H9 (cell line): ENCODE results near the gene AMOTL1. TPM values are rescaled to one million over a fixed set of nuclear protein-coding genes. Genes with fewer than 3 reads are reported as not detected.

Experiments
- DNase-seq: peaks from one replicate; pipeline ENCODE4 v3.0.0-alpha.2; 2017
- H2AFZ ChIP-seq: one replicate; pipeline ENCODE4 v1.6.1; 2013; ENCODE audit warnings: mild to moderate bottlenecking, low read length, control low read depth, moderate library complexity
- H2AK5ac ChIP-seq: 2 replicates; pipeline ENCODE4 v1.6.1; 2013; ENCODE audit warnings: low read length, control low read depth, mixed read lengths; ENCODE audit not compliant: insufficient read length
- H2BK120ac ChIP-seq: one replicate; pipeline ENCODE4 v1.6.1; 2013; ENCODE audit warnings: low read depth, mild to moderate bottlenecking, low read length, control low read depth, inconsistent platforms; ENCODE audit not compliant: poor library complexity, severe bottlenecking
- H2BK12ac ChIP-seq: 2 replicates; pipeline ENCODE4 v1.6.1; 2013; ENCODE audit warnings: low read length, control low read depth, mixed read lengths, low read depth; ENCODE audit not compliant: insufficient read length
- H2BK15ac ChIP-seq: 2 replicates; pipeline ENCODE4 v1.6.1; 2013; ENCODE audit warnings: low read depth, low read length, control low read depth
- H2BK20ac ChIP-seq: one replicate; pipeline ENCODE4 v1.6.1; 2013; ENCODE audit warnings: low read depth, mild to moderate bottlenecking, low read length, control low read depth, inconsistent platforms; ENCODE audit not compliant: poor library complexity, severe bottlenecking
- H2BK5ac ChIP-seq: 2 replicates; pipeline ENCODE4 v1.6.1; 2013; ENCODE audit warnings: low read length, control low read depth, mixed read lengths; ENCODE audit not compliant: insufficient read length
- H3K14ac ChIP-seq: 2 replicates; pipeline ENCODE4 v1.6.1; 2013; ENCODE audit warnings: low read length, control low read depth; ENCODE audit not compliant: insufficient read depth
- H3K18ac ChIP-seq: 2 replicates; pipeline ENCODE4 v1.6.1; 2013; ENCODE audit warnings: low read depth, mild to moderate bottlenecking, mixed read lengths, low read length, control low read depth; ENCODE audit not compliant: insufficient read length
- H3K23ac ChIP-seq: 2 replicates; pipeline ENCODE4 v1.6.1; 2013; ENCODE audit warnings: low read length, control low read depth, mixed read lengths, low read depth; ENCODE audit not compliant: insufficient read length
- H3K23me2 ChIP-seq: 2 replicates; pipeline ENCODE4 v1.6.1; 2013; ENCODE audit warnings: low read depth, mild to moderate bottlenecking, mixed read lengths, low read length, control low read depth; ENCODE audit not compliant: insufficient read length, poor library complexity, severe bottlenecking
- H3K27ac ChIP-seq: 2 replicates; pipeline ENCODE4 v1.5.1; 2013; ENCODE audit warnings: low read length, control low read depth, mixed read lengths, low read depth; ENCODE audit not compliant: insufficient read length
- H3K27me3 ChIP-seq: 2 replicates; pipeline ENCODE4 v1.6.1; 2013; ENCODE audit warnings: low read length, control low read depth, inconsistent platforms; ENCODE audit not compliant: insufficient read depth
- H3K4ac ChIP-seq: 2 replicates; pipeline ENCODE4 v1.6.1; 2013; ENCODE audit warnings: low read depth, mild to moderate bottlenecking, control low read depth, inconsistent platforms, low read length, moderate library complexity
- H3K4me1 ChIP-seq: 2 replicates; pipeline ENCODE4 v1.6.1; 2013; ENCODE audit warnings: low read length, control low read depth, inconsistent platforms; ENCODE audit not compliant: insufficient read depth
- H3K4me2 ChIP-seq: 2 replicates; pipeline ENCODE4 v1.6.1; 2013; ENCODE audit warnings: low read length, control low read depth, mixed read lengths; ENCODE audit not compliant: insufficient read length, insufficient read depth
- H3K56ac ChIP-seq: 2 replicates; pipeline ENCODE4 v1.6.1; 2013; ENCODE audit warnings: low read depth, mild to moderate bottlenecking, mixed read lengths, low read length, control low read depth; ENCODE audit not compliant: insufficient read length
- H3K79me1 ChIP-seq: 2 replicates; pipeline ENCODE4 v1.6.1; 2013; ENCODE audit warnings: low read depth, mild to moderate bottlenecking, moderate library complexity, low read length, control low read depth, inconsistent platforms; ENCODE audit not compliant: insufficient read depth, poor library complexity, severe bottlenecking
- H3K79me2 ChIP-seq: 2 replicates; pipeline ENCODE4 v1.6.1; 2013; ENCODE audit warnings: low read length, control low read depth, inconsistent platforms; ENCODE audit not compliant: insufficient read depth
- H3K9ac ChIP-seq: 2 replicates; pipeline ENCODE4 v1.6.1; 2013; ENCODE audit warnings: low read length, control low read depth, mixed read lengths; ENCODE audit not compliant: insufficient read length; ENCODE audit errors: extremely low read depth
- H3K9me3 ChIP-seq: one replicate; pipeline ENCODE4 v1.6.1; 2013; ENCODE audit warnings: low read depth, low read length, inconsistent platforms; ENCODE audit not compliant: control insufficient read depth
- H3T11ph ChIP-seq: one replicate; pipeline ENCODE4 v1.6.1; 2013; ENCODE audit warnings: mild to moderate bottlenecking, low read length, control low read depth, inconsistent platforms
- H4K20me1 ChIP-seq: one replicate; pipeline ENCODE4 v1.6.1; 2013; ENCODE audit not compliant: control insufficient read depth, insufficient read length, insufficient read depth
- H4K5ac ChIP-seq: 2 replicates; pipeline ENCODE4 v1.6.1; 2013; ENCODE audit warnings: low read depth, mild to moderate bottlenecking, mixed read lengths, low read length, control low read depth; ENCODE audit not compliant: insufficient read length
- H4K8ac ChIP-seq: replicated peaks from 2 replicates; pipeline ENCODE4 v1.6.1; 2013; ENCODE audit warnings: low read length, control low read depth, mixed read lengths, low read depth; ENCODE audit not compliant: insufficient read length
- H4K91ac ChIP-seq: 2 replicates; pipeline ENCODE4 v1.6.1; 2013; ENCODE audit warnings: low read depth, mild to moderate bottlenecking, moderate library complexity, mixed read lengths, low read length, control low read depth; ENCODE audit not compliant: insufficient read length
- H3K27ac Mint-ChIP-seq, 3 experiments: 2 replicates in 2 of 3; 3 replicates in 1 of 3; pipeline ENCODE4 v1.8.0; 2020 to 2021; ENCODE audit warnings: mixed read lengths in 3 of 3, mild to moderate bottlenecking in 1 of 3, moderate library complexity in 1 of 3
- H3K27me3 Mint-ChIP-seq: 2 replicates; pipeline ENCODE4 v1.8.0; 2021; ENCODE audit warnings: low read depth, mild to moderate bottlenecking, moderate library complexity, mixed read lengths
- H3K36me3 Mint-ChIP-seq, 3 experiments: 2 replicates in 2 of 3; 3 replicates in 1 of 3; pipeline ENCODE4 v1.8.0; 2020 to 2021; ENCODE audit warnings: low read depth in 3 of 3, mixed read lengths in 3 of 3; ENCODE audit not compliant: insufficient read depth in 1 of 3
- H3K4me1 Mint-ChIP-seq, 2 experiments: 2 replicates each; pipeline ENCODE4 v1.8.0; 2020; ENCODE audit warnings: mixed read lengths in 2 of 2
- H3K4me3 Mint-ChIP-seq, 2 experiments: 2 replicates in 1 of 2; 3 replicates in 1 of 2; pipeline ENCODE4 v1.8.0; 2020 to 2021; ENCODE audit warnings: mild to moderate bottlenecking in 2 of 2, mixed read lengths in 2 of 2, moderate library complexity in 1 of 2
- H3K9me3 Mint-ChIP-seq, 2 experiments: 2 replicates in 1 of 2; 3 replicates in 1 of 2; pipeline ENCODE4 v1.8.0; 2020; ENCODE audit warnings: mild to moderate bottlenecking in 2 of 2, mixed read lengths in 2 of 2, moderate library complexity in 1 of 2
- WGBS: extraction: QIAGEN DNeasy Blood & Tissue Kit; methylation state at CpG from one replicate; pipeline ENCODE4 v1.1.7; 2013; ENCODE audit warnings: missing lambda C conversion rate, low lambda C conversion rate, mixed read lengths; ENCODE audit not compliant: insufficient read length; ENCODE audit errors: extremely low coverage; 5-methylcytosine and 5-hydroxymethylcytosine counted together
- total RNA-seq: library from RNA; stranded (reverse); gene quantifications from 2 replicates; pipeline ENCODE4 v1.2.1, GENCODE V29; 2021
- TF ChIP-seq, protein P1 (sequence below): fragments of 200-600 bp; sonication (generic); conservative IDR thresholded peaks from 3 replicates; pipeline ENCODE4 v1.8.0; 2021; ENCODE audit warnings: antibody characterized with exemption, mild to moderate bottlenecking

Gene AMOTL1
- total RNA-seq, 1 experiment from 2014 or later, result 18.5 TPM

GRCh38 chr11:94793002-94793401 is 24.8 kb downstream of the AMOTL1 start:
- Mint-ChIP-seq H3K27me3 (no peaks in the 10 kb centered on the region), H3K36me3 (peaks cover 0 to 2% (median 0%) of the 10 kb centered on the region in 3 experiments; a peak in 2 of 7 replicates), H3K27ac (no peak overlapping the region; a peak in 2 of 7 replicates), H3K9me3 (no peaks in the 10 kb centered on the region), H3K4me3 (no peak overlapping the region), H3K4me1 (peaks cover 6 to 8% of the 10 kb centered on the region in 2 experiments)
- Histone ChIP-seq H4K91ac (no peak overlapping the region), H2BK120ac (no peak overlapping the region), H3K23ac (no peak overlapping the region), H4K20me1 (peaks cover 2% of the 10 kb centered on the region), H3K14ac (no peak overlapping the region), H2BK20ac (no peak overlapping the region), H2AK5ac (no peak overlapping the region), H3K18ac (no peak overlapping the region), H3K9ac (no peak overlapping the region), H3K79me1 (peaks cover 6% of the 10 kb centered on the region), H3K27ac (no peak overlapping the region), H2BK12ac (no peak overlapping the region), H3K9me3 (no peaks in the 10 kb centered on the region), H3K27me3 (no peaks in the 10 kb centered on the region), H3K4ac (no peak overlapping the region), H2AFZ (no peak overlapping the region), H3K23me2 (no peaks in the 10 kb centered on the region), H4K5ac (no peak overlapping the region), H3K56ac (no peak overlapping the region), H3T11ph (no peak overlapping the region), H3K4me1 (no peaks in the 10 kb centered on the region), H4K8ac (no peak overlapping the region), H3K4me2 (no peak overlapping the region), H3K79me2 (peaks cover 12% of the 10 kb centered on the region; the same call in 1 of the 2 replicates), H2BK5ac (no peak overlapping the region), H2BK15ac (no peak overlapping the region)
- TF ChIP-seq, protein P1, sequence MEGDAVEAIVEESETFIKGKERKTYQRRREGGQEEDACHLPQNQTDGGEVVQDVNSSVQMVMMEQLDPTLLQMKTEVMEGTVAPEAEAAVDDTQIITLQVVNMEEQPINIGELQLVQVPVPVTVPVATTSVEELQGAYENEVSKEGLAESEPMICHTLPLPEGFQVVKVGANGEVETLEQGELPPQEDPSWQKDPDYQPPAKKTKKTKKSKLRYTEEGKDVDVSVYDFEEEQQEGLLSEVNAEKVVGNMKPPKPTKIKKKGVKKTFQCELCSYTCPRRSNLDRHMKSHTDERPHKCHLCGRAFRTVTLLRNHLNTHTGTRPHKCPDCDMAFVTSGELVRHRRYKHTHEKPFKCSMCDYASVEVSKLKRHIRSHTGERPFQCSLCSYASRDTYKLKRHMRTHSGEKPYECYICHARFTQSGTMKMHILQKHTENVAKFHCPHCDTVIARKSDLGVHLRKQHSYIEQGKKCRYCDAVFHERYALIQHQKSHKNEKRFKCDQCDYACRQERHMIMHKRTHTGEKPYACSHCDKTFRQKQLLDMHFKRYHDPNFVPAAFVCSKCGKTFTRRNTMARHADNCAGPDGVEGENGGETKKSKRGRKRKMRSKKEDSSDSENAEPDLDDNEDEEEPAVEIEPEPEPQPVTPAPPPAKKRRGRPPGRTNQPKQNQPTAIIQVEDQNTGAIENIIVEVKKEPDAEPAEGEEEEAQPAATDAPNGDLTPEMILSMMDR, result no peak
- DNase-seq, result no peak
- no CpG with 5 or more reads among the region's 2 CpGs for WGBS
